Measurements from ENCODE around the gene SLC1A2. TPM values are rescaled to one million over a fixed set of nuclear protein-coding genes. Genes with fewer than 3 reads are reported as not detected.

Gene SLC1A2
- total and polyA plus RNA-seq, 2 experiments from 2014 or later, result 0.70 to 2.8 TPM

DNA sequence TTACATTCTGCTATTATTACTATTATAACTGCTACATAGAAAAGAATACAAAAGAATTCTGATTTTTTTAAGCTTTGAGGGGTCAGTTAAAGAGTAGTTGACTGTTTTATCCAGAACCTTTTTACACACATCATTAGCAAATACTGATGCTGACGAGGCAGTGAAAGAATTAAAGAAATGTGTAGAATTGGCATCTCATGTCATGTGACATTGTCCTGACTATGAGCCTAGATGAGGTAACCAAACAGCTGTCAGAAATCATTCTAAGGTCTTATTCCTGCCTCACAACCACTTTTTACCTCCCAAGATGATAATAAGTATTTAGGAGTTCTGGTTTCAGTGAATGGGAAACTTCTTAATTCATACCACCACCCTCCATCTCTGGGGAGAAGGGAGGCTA is 121.0 kb downstream of the SLC1A2 start (continued):
- TF ChIP-seq, protein P1, sequence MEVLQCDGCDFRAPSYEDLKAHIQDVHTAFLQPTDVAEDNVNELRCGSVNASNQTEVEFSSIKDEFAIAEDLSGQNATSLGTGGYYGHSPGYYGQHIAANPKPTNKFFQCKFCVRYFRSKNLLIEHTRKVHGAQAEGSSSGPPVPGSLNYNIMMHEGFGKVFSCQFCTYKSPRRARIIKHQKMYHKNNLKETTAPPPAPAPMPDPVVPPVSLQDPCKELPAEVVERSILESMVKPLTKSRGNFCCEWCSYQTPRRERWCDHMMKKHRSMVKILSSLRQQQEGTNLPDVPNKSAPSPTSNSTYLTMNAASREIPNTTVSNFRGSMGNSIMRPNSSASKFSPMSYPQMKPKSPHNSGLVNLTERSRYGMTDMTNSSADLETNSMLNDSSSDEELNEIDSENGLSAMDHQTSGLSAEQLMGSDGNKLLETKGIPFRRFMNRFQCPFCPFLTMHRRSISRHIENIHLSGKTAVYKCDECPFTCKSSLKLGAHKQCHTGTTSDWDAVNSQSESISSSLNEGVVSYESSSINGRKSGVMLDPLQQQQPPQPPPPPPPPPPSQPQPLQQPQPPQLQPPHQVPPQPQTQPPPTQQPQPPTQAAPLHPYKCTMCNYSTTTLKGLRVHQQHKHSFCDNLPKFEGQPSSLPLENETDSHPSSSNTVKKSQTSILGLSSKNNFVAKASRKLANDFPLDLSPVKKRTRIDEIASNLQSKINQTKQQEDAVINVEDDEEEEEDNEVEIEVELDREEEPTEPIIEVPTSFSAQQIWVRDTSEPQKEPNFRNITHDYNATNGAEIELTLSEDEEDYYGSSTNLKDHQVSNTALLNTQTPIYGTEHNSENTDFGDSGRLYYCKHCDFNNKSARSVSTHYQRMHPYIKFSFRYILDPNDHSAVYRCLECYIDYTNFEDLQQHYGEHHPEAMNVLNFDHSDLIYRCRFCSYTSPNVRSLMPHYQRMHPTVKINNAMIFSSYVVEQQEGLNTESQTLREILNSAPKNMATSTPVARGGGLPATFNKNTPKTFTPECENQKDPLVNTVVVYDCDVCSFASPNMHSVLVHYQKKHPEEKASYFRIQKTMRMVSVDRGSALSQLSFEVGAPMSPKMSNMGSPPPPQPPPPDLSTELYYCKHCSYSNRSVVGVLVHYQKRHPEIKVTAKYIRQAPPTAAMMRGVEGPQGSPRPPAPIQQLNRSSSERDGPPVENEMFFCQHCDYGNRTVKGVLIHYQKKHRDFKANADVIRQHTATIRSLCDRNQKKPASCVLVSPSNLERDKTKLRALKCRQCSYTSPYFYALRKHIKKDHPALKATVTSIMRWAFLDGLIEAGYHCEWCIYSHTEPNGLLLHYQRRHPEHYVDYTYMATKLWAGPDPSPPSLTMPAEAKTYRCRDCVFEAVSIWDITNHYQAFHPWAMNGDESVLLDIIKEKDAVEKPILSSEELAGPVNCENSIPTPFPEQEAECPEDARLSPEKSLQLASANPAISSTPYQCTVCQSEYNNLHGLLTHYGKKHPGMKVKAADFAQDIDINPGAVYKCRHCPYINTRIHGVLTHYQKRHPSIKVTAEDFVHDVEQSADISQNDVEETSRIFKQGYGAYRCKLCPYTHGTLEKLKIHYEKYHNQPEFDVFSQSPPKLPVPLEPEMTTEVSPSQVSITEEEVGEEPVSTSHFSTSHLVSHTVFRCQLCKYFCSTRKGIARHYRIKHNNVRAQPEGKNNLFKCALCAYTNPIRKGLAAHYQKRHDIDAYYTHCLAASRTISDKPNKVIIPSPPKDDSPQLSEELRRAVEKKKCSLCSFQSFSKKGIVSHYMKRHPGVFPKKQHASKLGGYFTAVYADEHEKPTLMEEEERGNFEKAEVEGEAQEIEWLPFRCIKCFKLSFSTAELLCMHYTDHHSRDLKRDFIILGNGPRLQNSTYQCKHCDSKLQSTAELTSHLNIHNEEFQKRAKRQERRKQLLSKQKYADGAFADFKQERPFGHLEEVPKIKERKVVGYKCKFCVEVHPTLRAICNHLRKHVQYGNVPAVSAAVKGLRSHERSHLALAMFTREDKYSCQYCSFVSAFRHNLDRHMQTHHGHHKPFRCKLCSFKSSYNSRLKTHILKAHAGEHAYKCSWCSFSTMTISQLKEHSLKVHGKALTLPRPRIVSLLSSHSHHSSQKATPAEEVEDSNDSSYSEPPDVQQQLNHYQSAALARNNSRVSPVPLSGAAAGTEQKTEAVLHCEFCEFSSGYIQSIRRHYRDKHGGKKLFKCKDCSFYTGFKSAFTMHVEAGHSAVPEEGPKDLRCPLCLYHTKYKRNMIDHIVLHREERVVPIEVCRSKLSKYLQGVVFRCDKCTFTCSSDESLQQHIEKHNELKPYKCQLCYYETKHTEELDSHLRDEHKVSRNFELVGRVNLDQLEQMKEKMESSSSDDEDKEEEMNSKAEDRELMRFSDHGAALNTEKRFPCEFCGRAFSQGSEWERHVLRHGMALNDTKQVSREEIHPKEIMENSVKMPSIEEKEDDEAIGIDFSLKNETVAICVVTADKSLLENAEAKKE (CRISPR knock-in tag; IDR thresholded peaks at IDR 0.05), result no peak

DNA sequence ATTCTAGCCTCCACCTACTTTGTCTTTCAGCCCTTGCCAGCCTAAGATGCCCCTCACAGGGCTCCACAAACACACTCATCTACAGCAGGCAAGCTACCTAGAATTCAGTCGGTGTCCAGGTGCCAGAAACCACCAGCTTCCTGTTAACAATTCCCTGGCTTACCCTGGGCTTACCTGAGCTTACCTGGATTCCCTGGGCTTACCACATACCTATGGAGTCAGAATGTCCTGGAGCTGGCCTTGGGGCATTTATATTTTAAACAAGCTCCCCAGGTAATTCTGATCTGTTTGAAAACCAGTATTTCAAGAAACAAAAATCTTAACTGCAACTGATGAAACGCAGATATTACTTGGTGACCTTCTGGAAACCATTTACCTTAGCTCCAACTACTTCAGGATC is 123.6 kb downstream of the SLC1A2 start:
- H3K27me3 Mint-ChIP-seq (ENCODE audit: insufficient read depth, low read depth, poor library complexity), result no peaks in the 10 kb centered on the region
- H3K27ac ChIP-seq (ENCODE audit: low read depth), result no peak overlapping the region
- no peaks in the 10 kb centered on the region for H3K36me3 Mint-ChIP-seq (ENCODE audit: low read depth)
- DNase-seq (ENCODE audit: low spot score), result peak; percentile 9
- H3K9me3 Mint-ChIP-seq, result no peaks in the 10 kb centered on the region
- H2AFZ ChIP-seq, result 0 out of 2 replicates have a peak overlapping the region, but pooled peaks have one; percentile 47
- H3K4me1 ChIP-seq (ENCODE audit: insufficient read depth), result no peaks in the 10 kb centered on the region
- H3K9me2 ChIP-seq (ENCODE audit: insufficient read depth), result 0 out of 2 replicates have a peak, but pooled peaks cover 18% of the 10 kb centered on the region
- peak; percentile 47; the same call in 2 of the 3 replicates for ATAC-seq
- no peaks in the 10 kb centered on the region for H3F3A ChIP-seq (replicated peaks; ENCODE audit: low read depth)
- no peaks in the 10 kb centered on the region for H3K27me3 ChIP-seq (ENCODE audit: insufficient read depth)
- H3K4me3 Mint-ChIP-seq, result no peak overlapping the region
- H3K4me3 ChIP-seq, result no peak overlapping the region
- H3K4me2 ChIP-seq, result no peak overlapping the region
- no peaks in the 10 kb centered on the region; the same call in 1 of the 2 replicates for H4K20me1 ChIP-seq (replicated peaks; ENCODE audit: insufficient read depth)
- no peaks in the 10 kb centered on the region for H3K79me2 ChIP-seq (replicated peaks; ENCODE audit: insufficient read depth)
- H3K27ac Mint-ChIP-seq, result no peak overlapping the region
- no peaks in the 10 kb centered on the region for H3K36me3 ChIP-seq (ENCODE audit: insufficient read depth)
- 0 out of 3 replicates have a peak, but pooled peaks cover 3% of the 10 kb centered on the region for H3K4me1 Mint-ChIP-seq
- TF ChIP-seq ZNF331 (CRISPR knock-in tag; IDR thresholded peaks at IDR 0.05; ENCODE audit: low read depth), result no peak
- no peak for TF ChIP-seq POLR2AphosphoS5 (IDR thresholded peaks at IDR 0.05; ENCODE audit: low read depth)
- TF ChIP-seq CREB1 (CRISPR knock-in tag; IDR thresholded peaks at IDR 0.05; ENCODE audit: low read depth), result no peak
- no peak for TF ChIP-seq NANOG (IDR thresholded peaks at IDR 0.05; ENCODE audit: borderline replicate concordance)
- TF ChIP-seq JUNB (IDR thresholded peaks at IDR 0.05; ENCODE audit: unreplicated experiment), result no peak
- TF ChIP-seq EZH2phosphoT487 (IDR thresholded peaks at IDR 0.05; ENCODE audit: unreplicated experiment), result no peak
- TF ChIP-seq STAT1 (IDR thresholded peaks at IDR 0.05; ENCODE audit: unreplicated experiment), result no peak
- TF ChIP-seq, protein P2, sequence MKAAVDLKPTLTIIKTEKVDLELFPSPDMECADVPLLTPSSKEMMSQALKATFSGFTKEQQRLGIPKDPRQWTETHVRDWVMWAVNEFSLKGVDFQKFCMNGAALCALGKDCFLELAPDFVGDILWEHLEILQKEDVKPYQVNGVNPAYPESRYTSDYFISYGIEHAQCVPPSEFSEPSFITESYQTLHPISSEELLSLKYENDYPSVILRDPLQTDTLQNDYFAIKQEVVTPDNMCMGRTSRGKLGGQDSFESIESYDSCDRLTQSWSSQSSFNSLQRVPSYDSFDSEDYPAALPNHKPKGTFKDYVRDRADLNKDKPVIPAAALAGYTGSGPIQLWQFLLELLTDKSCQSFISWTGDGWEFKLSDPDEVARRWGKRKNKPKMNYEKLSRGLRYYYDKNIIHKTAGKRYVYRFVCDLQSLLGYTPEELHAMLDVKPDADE (IDR thresholded peaks at IDR 0.05), result no peak
- TF ChIP-seq, protein P3, sequence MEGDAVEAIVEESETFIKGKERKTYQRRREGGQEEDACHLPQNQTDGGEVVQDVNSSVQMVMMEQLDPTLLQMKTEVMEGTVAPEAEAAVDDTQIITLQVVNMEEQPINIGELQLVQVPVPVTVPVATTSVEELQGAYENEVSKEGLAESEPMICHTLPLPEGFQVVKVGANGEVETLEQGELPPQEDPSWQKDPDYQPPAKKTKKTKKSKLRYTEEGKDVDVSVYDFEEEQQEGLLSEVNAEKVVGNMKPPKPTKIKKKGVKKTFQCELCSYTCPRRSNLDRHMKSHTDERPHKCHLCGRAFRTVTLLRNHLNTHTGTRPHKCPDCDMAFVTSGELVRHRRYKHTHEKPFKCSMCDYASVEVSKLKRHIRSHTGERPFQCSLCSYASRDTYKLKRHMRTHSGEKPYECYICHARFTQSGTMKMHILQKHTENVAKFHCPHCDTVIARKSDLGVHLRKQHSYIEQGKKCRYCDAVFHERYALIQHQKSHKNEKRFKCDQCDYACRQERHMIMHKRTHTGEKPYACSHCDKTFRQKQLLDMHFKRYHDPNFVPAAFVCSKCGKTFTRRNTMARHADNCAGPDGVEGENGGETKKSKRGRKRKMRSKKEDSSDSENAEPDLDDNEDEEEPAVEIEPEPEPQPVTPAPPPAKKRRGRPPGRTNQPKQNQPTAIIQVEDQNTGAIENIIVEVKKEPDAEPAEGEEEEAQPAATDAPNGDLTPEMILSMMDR (conservative IDR thresholded peaks at IDR 0.05; ENCODE audit: low read depth in 2 of 2), result no peak

All from GM23338 (cell line).